Neural progenitor cell (in vitro differentiated cells): ENCODE results near the gene TES. TPM values are rescaled to one million over a fixed set of nuclear protein-coding genes. Genes with fewer than 3 reads are reported as not detected.

ENCODE experiments used
- DNase-seq: peaks from one replicate; pipeline ENCODE4 v3.0.0-alpha.2; 2016; ENCODE audit warnings: low spot score
- H2AFZ ChIP-seq: fragments of 200-600 bp; sonication (generic); replicated peaks from 2 replicates; pipeline ENCODE4 v1.6.1; 2016; ENCODE audit warnings: antibody characterized with exemption
- H3F3A ChIP-seq: fragments of 200-600 bp; sonication (generic); 2 replicates; pipeline ENCODE4 v1.6.1; 2016; ENCODE audit warnings: antibody characterized with exemption, low read depth
- H3K27ac ChIP-seq: fragments of 200-600 bp; sonication (generic); 2 replicates; pipeline ENCODE4 v1.5.1; 2016; ENCODE audit warnings: mild to moderate bottlenecking
- H3K27me3 ChIP-seq: fragments of 200-600 bp; sonication (generic); 2 replicates; pipeline ENCODE4 v1.6.1; 2016; ENCODE audit warnings: mild to moderate bottlenecking, moderate library complexity
- H3K36me3 ChIP-seq: fragments of 200-600 bp; sonication (generic); 2 replicates; pipeline ENCODE4 v1.5.1; 2016
- H3K4me1 ChIP-seq: fragments of 200-600 bp; sonication (generic); 2 replicates; pipeline ENCODE4 v1.6.1; 2016; ENCODE audit warnings: mixed run types
- H3K4me2 ChIP-seq: fragments of 200-600 bp; sonication (generic); 2 replicates; pipeline ENCODE4 v1.6.1; 2016
- H3K4me3 ChIP-seq: fragments of 200-600 bp; sonication (generic); 2 replicates; pipeline ENCODE4 v1.5.1; 2016
- H3K79me2 ChIP-seq: fragments of 200-600 bp; sonication (generic); 2 replicates; pipeline ENCODE4 v1.6.1; 2016; ENCODE audit warnings: low read depth
- H3K9ac ChIP-seq: fragments of 200-600 bp; sonication (generic); 2 replicates; pipeline ENCODE4 v1.6.1; 2016
- H3K9me3 ChIP-seq: fragments of 200-600 bp; sonication (generic); 2 replicates; pipeline ENCODE4 v1.5.1; 2016; ENCODE audit warnings: low read depth
- H4K20me1 ChIP-seq: fragments of 200-600 bp; sonication (generic); 2 replicates; pipeline ENCODE4 v1.6.1; 2016; ENCODE audit warnings: low read depth
- H3K27ac Mint-ChIP-seq: 3 replicates; pipeline ENCODE4 v1.8.0; 2021; ENCODE audit warnings: mixed read lengths
- H3K27me3 Mint-ChIP-seq: 2 replicates; pipeline ENCODE4 v1.8.0; 2022; ENCODE audit warnings: low read depth, mild to moderate bottlenecking, inconsistent platforms, moderate library complexity, mixed read lengths; ENCODE audit not compliant: insufficient read depth
- H3K36me3 Mint-ChIP-seq: 3 replicates; pipeline ENCODE4 v1.8.0; 2021; ENCODE audit warnings: mixed read lengths
- H3K4me1 Mint-ChIP-seq: 3 replicates; pipeline ENCODE4 v1.8.0; 2021; ENCODE audit warnings: mixed read lengths
- H3K4me3 Mint-ChIP-seq: 3 replicates; pipeline ENCODE4 v1.8.0; 2021; ENCODE audit warnings: mild to moderate bottlenecking, moderate library complexity, mixed read lengths
- H3K9me3 Mint-ChIP-seq: 3 replicates; pipeline ENCODE4 v1.8.0; 2020; ENCODE audit warnings: mixed read lengths
- EZH2 ChIP-seq: fragments of 200-600 bp; sonication (generic); IDR thresholded peaks from 2 replicates; pipeline ENCODE4 v1.6.1; 2017; ENCODE audit warnings: antibody characterized with exemption, mild to moderate bottlenecking, moderate library complexity
- EZH2phosphoT487 ChIP-seq: fragments of 200-600 bp; sonication (generic); IDR thresholded peaks from 2 replicates; pipeline ENCODE4 v1.6.1; 2017; ENCODE audit warnings: antibody characterized with exemption
- total RNA-seq: library from RNA; depleted of rRNA; stranded (reverse); fragments of >200 nt; gene quantifications from 2 replicates; pipeline ENCODE4 v1.2.3, GENCODE V29; 2015; ENCODE audit warnings: low replicate concordance
- TF ChIP-seq, protein P1 (sequence below): fragments of 200-600 bp; sonication (generic); IDR thresholded peaks from 2 replicates; pipeline ENCODE4 v1.5.1; 2017; ENCODE audit warnings: antibody characterized with exemption, mild to moderate bottlenecking

Gene TES
- total RNA-seq, 1 donor from 2014 or later = 10.6 TPM

DNA sequence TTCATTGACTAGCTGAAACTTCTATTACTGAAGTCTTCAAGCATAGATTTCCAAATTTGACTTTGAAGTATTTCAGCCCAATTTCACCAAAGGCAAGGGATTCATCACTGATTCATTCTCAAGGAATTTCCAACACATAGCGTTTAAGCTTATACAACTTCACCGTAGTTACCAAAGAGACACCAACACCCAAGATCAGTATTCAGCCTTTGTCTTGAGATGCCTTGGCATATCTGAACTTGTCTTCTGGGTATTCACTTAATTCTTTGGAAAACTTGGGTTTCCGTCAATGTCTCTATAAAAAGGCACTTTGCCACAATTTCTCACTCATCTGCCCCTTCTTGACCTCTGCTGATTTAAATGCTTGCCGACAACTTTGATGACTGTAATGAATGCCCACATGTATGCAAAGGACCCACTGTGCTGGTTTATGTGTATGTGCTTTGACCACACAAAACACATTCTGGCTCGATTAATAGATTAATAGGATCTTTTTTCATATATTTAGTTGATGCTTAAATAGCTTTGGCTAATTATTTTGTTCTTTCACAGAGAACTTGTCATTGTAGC is 49.6 kb downstream of the TES start:
- H3K27me3 Mint-ChIP-seq = peaks cover 2% of the 10 kb centered on the region

DNA sequence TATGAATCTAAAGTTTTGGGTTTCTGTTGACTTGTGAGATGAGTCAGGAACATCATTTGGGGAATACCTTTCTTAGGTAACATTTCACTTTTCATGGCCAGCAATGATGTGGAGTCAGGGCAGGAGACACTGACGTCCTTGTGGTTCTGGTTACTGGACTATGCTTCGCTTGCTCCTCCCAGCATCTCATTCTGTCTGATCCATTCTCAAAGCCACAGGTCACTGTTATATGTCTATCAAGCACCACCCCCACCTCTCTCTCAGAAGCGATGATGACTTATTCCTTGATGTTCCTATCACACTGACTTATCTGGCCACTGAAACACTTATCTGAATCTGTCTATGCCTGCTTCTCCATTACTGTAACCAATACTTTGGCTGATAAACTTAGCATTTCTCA is 51.6 kb downstream of the TES start:
- Mint-ChIP-seq H3K9me3 (no peaks in the 10 kb centered on the region), H3K27me3 (peaks cover 2% of the 10 kb centered on the region), H3K4me3 (no peak overlapping the region), H3K4me1 (no peaks in the 10 kb centered on the region), H3K36me3 (no peaks in the 10 kb centered on the region), H3K27ac (no peak overlapping the region)
- TF ChIP-seq, protein P1, sequence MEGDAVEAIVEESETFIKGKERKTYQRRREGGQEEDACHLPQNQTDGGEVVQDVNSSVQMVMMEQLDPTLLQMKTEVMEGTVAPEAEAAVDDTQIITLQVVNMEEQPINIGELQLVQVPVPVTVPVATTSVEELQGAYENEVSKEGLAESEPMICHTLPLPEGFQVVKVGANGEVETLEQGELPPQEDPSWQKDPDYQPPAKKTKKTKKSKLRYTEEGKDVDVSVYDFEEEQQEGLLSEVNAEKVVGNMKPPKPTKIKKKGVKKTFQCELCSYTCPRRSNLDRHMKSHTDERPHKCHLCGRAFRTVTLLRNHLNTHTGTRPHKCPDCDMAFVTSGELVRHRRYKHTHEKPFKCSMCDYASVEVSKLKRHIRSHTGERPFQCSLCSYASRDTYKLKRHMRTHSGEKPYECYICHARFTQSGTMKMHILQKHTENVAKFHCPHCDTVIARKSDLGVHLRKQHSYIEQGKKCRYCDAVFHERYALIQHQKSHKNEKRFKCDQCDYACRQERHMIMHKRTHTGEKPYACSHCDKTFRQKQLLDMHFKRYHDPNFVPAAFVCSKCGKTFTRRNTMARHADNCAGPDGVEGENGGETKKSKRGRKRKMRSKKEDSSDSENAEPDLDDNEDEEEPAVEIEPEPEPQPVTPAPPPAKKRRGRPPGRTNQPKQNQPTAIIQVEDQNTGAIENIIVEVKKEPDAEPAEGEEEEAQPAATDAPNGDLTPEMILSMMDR = no peak
- TF ChIP-seq EZH2phosphoT487 (no peak), EZH2 (no peak)
- H3F3A ChIP-seq = no peaks in the 10 kb centered on the region
- no peak for DNase-seq
- no peaks in the 10 kb centered on the region for H3K4me1 ChIP-seq
- H3K4me2 ChIP-seq = no peak overlapping the region
- H3K4me3 ChIP-seq = no peak overlapping the region
- no peaks in the 10 kb centered on the region for H3K79me2 ChIP-seq
- H4K20me1 ChIP-seq = no peaks in the 10 kb centered on the region
- no peak overlapping the region for H2AFZ ChIP-seq
- H3K9ac ChIP-seq = no peak overlapping the region
- no peaks in the 10 kb centered on the region for H3K27me3 ChIP-seq
- no peak overlapping the region for H3K27ac ChIP-seq
- no peaks in the 10 kb centered on the region for H3K36me3 ChIP-seq
- no peaks in the 10 kb centered on the region for H3K9me3 ChIP-seq

More for the DNA sequence above, 49.6 kb downstream of the TES start:
- no peak overlapping the region for H3K27ac ChIP-seq
- no peak overlapping the region for H3K9ac ChIP-seq
- Mint-ChIP-seq H3K4me3 (no peak overlapping the region), H3K4me1 (no peaks in the 10 kb centered on the region), H3K27ac (no peak overlapping the region), H3K36me3 (no peaks in the 10 kb centered on the region), H3K9me3 (no peaks in the 10 kb centered on the region)
- H2AFZ ChIP-seq = no peak overlapping the region
- TF ChIP-seq EZH2phosphoT487 (no peak), EZH2 (no peak)
- TF ChIP-seq, protein P1 = no peak
- no peaks in the 10 kb centered on the region for H3K79me2 ChIP-seq
- no peak overlapping the region for H3K4me3 ChIP-seq
- H3K36me3 ChIP-seq = no peaks in the 10 kb centered on the region
- no peaks in the 10 kb centered on the region for H3K4me1 ChIP-seq
- no peak for DNase-seq
- no peaks in the 10 kb centered on the region for H3F3A ChIP-seq
- H4K20me1 ChIP-seq = no peaks in the 10 kb centered on the region
- no peak overlapping the region for H3K4me2 ChIP-seq
- H3K27me3 ChIP-seq = no peaks in the 10 kb centered on the region
- no peaks in the 10 kb centered on the region for H3K9me3 ChIP-seq

DNA sequence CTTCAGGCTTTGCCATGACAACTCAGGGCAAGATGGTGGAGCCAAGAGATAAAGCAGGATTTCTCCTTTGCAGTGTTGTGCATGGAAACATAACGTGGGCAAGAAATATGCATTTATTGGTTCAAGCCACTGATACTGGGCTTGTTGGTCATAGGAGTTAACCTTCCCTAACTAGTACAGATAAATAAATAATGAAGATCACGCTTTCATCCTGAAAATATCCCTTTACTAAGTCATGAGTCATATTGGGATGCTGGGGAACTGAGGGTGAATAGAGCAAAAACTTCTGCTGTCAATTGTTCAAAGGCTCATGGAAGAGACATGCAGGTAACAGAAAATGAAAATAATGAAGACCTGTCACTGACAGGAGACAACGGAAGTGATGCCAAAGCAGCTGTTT is 55.5 kb downstream of the TES start:
- H3K36me3 Mint-ChIP-seq = no peaks in the 10 kb centered on the region
- Histone ChIP-seq H3K4me2 (no peak overlapping the region), H3K9me3 (no peaks in the 10 kb centered on the region)

More for the DNA sequence above, 55.5 kb downstream of the TES start:
- Mint-ChIP-seq H3K9me3 (no peaks in the 10 kb centered on the region), H3K4me1 (no peaks in the 10 kb centered on the region), H3K27ac (no peak overlapping the region), H3K27me3 (peaks cover 2% of the 10 kb centered on the region), H3K4me3 (no peak overlapping the region)
- DNase-seq = no peak
- no peaks in the 10 kb centered on the region for H3K27me3 ChIP-seq
- no peaks in the 10 kb centered on the region for H3K36me3 ChIP-seq
- H3K9ac ChIP-seq = no peak overlapping the region
- no peak overlapping the region for H3K27ac ChIP-seq
- H3K4me3 ChIP-seq = no peak overlapping the region
- TF ChIP-seq, protein P1 = no peak
- no peak for TF ChIP-seq EZH2
- no peak for TF ChIP-seq EZH2phosphoT487
- no peaks in the 10 kb centered on the region for H4K20me1 ChIP-seq
- no peaks in the 10 kb centered on the region for H3K4me1 ChIP-seq
- H3K79me2 ChIP-seq = no peaks in the 10 kb centered on the region
- no peak overlapping the region for H2AFZ ChIP-seq
- no peaks in the 10 kb centered on the region for H3F3A ChIP-seq
